H9 (cell line): Measurements from ENCODE around the gene CCDC81. TPM values are rescaled to one million over a fixed set of nuclear protein-coding genes. Genes with fewer than 3 reads are reported as not detected.

Source experiments
- DNase-seq: peaks from one replicate; pipeline ENCODE4 v3.0.0-alpha.2; 2017
- H2AFZ ChIP-seq: one replicate; pipeline ENCODE4 v1.6.1; 2013; ENCODE audit warnings: mild to moderate bottlenecking, low read length, control low read depth, moderate library complexity
- H2AK5ac ChIP-seq: 2 replicates; pipeline ENCODE4 v1.6.1; 2013; ENCODE audit warnings: low read length, control low read depth, mixed read lengths; ENCODE audit not compliant: insufficient read length
- H2BK120ac ChIP-seq: one replicate; pipeline ENCODE4 v1.6.1; 2013; ENCODE audit warnings: low read depth, mild to moderate bottlenecking, low read length, control low read depth, inconsistent platforms; ENCODE audit not compliant: poor library complexity, severe bottlenecking
- H2BK12ac ChIP-seq: 2 replicates; pipeline ENCODE4 v1.6.1; 2013; ENCODE audit warnings: low read length, control low read depth, mixed read lengths, low read depth; ENCODE audit not compliant: insufficient read length
- H2BK15ac ChIP-seq: 2 replicates; pipeline ENCODE4 v1.6.1; 2013; ENCODE audit warnings: low read depth, low read length, control low read depth
- H2BK20ac ChIP-seq: one replicate; pipeline ENCODE4 v1.6.1; 2013; ENCODE audit warnings: low read depth, mild to moderate bottlenecking, low read length, control low read depth, inconsistent platforms; ENCODE audit not compliant: poor library complexity, severe bottlenecking
- H2BK5ac ChIP-seq: 2 replicates; pipeline ENCODE4 v1.6.1; 2013; ENCODE audit warnings: low read length, control low read depth, mixed read lengths; ENCODE audit not compliant: insufficient read length
- H3K14ac ChIP-seq: 2 replicates; pipeline ENCODE4 v1.6.1; 2013; ENCODE audit warnings: low read length, control low read depth; ENCODE audit not compliant: insufficient read depth
- H3K18ac ChIP-seq: 2 replicates; pipeline ENCODE4 v1.6.1; 2013; ENCODE audit warnings: low read depth, mild to moderate bottlenecking, mixed read lengths, low read length, control low read depth; ENCODE audit not compliant: insufficient read length
- H3K23ac ChIP-seq: 2 replicates; pipeline ENCODE4 v1.6.1; 2013; ENCODE audit warnings: low read length, control low read depth, mixed read lengths, low read depth; ENCODE audit not compliant: insufficient read length
- H3K23me2 ChIP-seq: 2 replicates; pipeline ENCODE4 v1.6.1; 2013; ENCODE audit warnings: low read depth, mild to moderate bottlenecking, mixed read lengths, low read length, control low read depth; ENCODE audit not compliant: insufficient read length, poor library complexity, severe bottlenecking
- H3K27ac ChIP-seq: 2 replicates; pipeline ENCODE4 v1.5.1; 2013; ENCODE audit warnings: low read length, control low read depth, mixed read lengths, low read depth; ENCODE audit not compliant: insufficient read length
- H3K27me3 ChIP-seq: 2 replicates; pipeline ENCODE4 v1.6.1; 2013; ENCODE audit warnings: low read length, control low read depth, inconsistent platforms; ENCODE audit not compliant: insufficient read depth
- H3K4ac ChIP-seq: 2 replicates; pipeline ENCODE4 v1.6.1; 2013; ENCODE audit warnings: low read depth, mild to moderate bottlenecking, control low read depth, inconsistent platforms, low read length, moderate library complexity
- H3K4me1 ChIP-seq: 2 replicates; pipeline ENCODE4 v1.6.1; 2013; ENCODE audit warnings: low read length, control low read depth, inconsistent platforms; ENCODE audit not compliant: insufficient read depth
- H3K4me2 ChIP-seq: 2 replicates; pipeline ENCODE4 v1.6.1; 2013; ENCODE audit warnings: low read length, control low read depth, mixed read lengths; ENCODE audit not compliant: insufficient read length, insufficient read depth
- H3K56ac ChIP-seq: 2 replicates; pipeline ENCODE4 v1.6.1; 2013; ENCODE audit warnings: low read depth, mild to moderate bottlenecking, mixed read lengths, low read length, control low read depth; ENCODE audit not compliant: insufficient read length
- H3K79me1 ChIP-seq: 2 replicates; pipeline ENCODE4 v1.6.1; 2013; ENCODE audit warnings: low read depth, mild to moderate bottlenecking, moderate library complexity, low read length, control low read depth, inconsistent platforms; ENCODE audit not compliant: insufficient read depth, poor library complexity, severe bottlenecking
- H3K79me2 ChIP-seq: 2 replicates; pipeline ENCODE4 v1.6.1; 2013; ENCODE audit warnings: low read length, control low read depth, inconsistent platforms; ENCODE audit not compliant: insufficient read depth
- H3K9ac ChIP-seq: 2 replicates; pipeline ENCODE4 v1.6.1; 2013; ENCODE audit warnings: low read length, control low read depth, mixed read lengths; ENCODE audit not compliant: insufficient read length; ENCODE audit errors: extremely low read depth
- H3K9me3 ChIP-seq: one replicate; pipeline ENCODE4 v1.6.1; 2013; ENCODE audit warnings: low read depth, low read length, inconsistent platforms; ENCODE audit not compliant: control insufficient read depth
- H3T11ph ChIP-seq: one replicate; pipeline ENCODE4 v1.6.1; 2013; ENCODE audit warnings: mild to moderate bottlenecking, low read length, control low read depth, inconsistent platforms
- H4K20me1 ChIP-seq: one replicate; pipeline ENCODE4 v1.6.1; 2013; ENCODE audit not compliant: control insufficient read depth, insufficient read length, insufficient read depth
- H4K5ac ChIP-seq: 2 replicates; pipeline ENCODE4 v1.6.1; 2013; ENCODE audit warnings: low read depth, mild to moderate bottlenecking, mixed read lengths, low read length, control low read depth; ENCODE audit not compliant: insufficient read length
- H4K8ac ChIP-seq: replicated peaks from 2 replicates; pipeline ENCODE4 v1.6.1; 2013; ENCODE audit warnings: low read length, control low read depth, mixed read lengths, low read depth; ENCODE audit not compliant: insufficient read length
- H4K91ac ChIP-seq: 2 replicates; pipeline ENCODE4 v1.6.1; 2013; ENCODE audit warnings: low read depth, mild to moderate bottlenecking, moderate library complexity, mixed read lengths, low read length, control low read depth; ENCODE audit not compliant: insufficient read length
- H3K27ac Mint-ChIP-seq, 3 experiments: 2 replicates in 2 of 3; 3 replicates in 1 of 3; pipeline ENCODE4 v1.8.0; 2020 to 2021; ENCODE audit warnings: mixed read lengths in 3 of 3, mild to moderate bottlenecking in 1 of 3, moderate library complexity in 1 of 3
- H3K27me3 Mint-ChIP-seq: 2 replicates; pipeline ENCODE4 v1.8.0; 2021; ENCODE audit warnings: low read depth, mild to moderate bottlenecking, moderate library complexity, mixed read lengths
- H3K36me3 Mint-ChIP-seq, 3 experiments: 2 replicates in 2 of 3; 3 replicates in 1 of 3; pipeline ENCODE4 v1.8.0; 2020 to 2021; ENCODE audit warnings: low read depth in 3 of 3, mixed read lengths in 3 of 3; ENCODE audit not compliant: insufficient read depth in 1 of 3
- H3K4me1 Mint-ChIP-seq, 2 experiments: 2 replicates each; pipeline ENCODE4 v1.8.0; 2020; ENCODE audit warnings: mixed read lengths in 2 of 2
- H3K4me3 Mint-ChIP-seq, 2 experiments: 2 replicates in 1 of 2; 3 replicates in 1 of 2; pipeline ENCODE4 v1.8.0; 2020 to 2021; ENCODE audit warnings: mild to moderate bottlenecking in 2 of 2, mixed read lengths in 2 of 2, moderate library complexity in 1 of 2
- H3K9me3 Mint-ChIP-seq, 2 experiments: 2 replicates in 1 of 2; 3 replicates in 1 of 2; pipeline ENCODE4 v1.8.0; 2020; ENCODE audit warnings: mild to moderate bottlenecking in 2 of 2, mixed read lengths in 2 of 2, moderate library complexity in 1 of 2
- WGBS: extraction: QIAGEN DNeasy Blood & Tissue Kit; methylation state at CpG from one replicate; pipeline ENCODE4 v1.1.7; 2013; ENCODE audit warnings: missing lambda C conversion rate, low lambda C conversion rate, mixed read lengths; ENCODE audit not compliant: insufficient read length; ENCODE audit errors: extremely low coverage; 5-methylcytosine and 5-hydroxymethylcytosine counted together
- total RNA-seq: library from RNA; stranded (reverse); gene quantifications from 2 replicates; pipeline ENCODE4 v1.2.1, GENCODE V29; 2021
- TF ChIP-seq, protein P1 (sequence below): fragments of 200-600 bp; sonication (generic); conservative IDR thresholded peaks from 3 replicates; pipeline ENCODE4 v1.8.0; 2021; ENCODE audit warnings: antibody characterized with exemption, mild to moderate bottlenecking

The CCDC81 gene
- total RNA-seq, 1 experiment from 2014 or later: 0.52 TPM

GRCh38 chr11:86418513-86418912, 43.8 kb downstream of the CCDC81 start:
- H2AFZ ChIP-seq: no peak overlapping the region
- Mint-ChIP-seq H3K27me3 (no peaks in the 10 kb centered on the region), H3K4me3 (no peak overlapping the region), H3K4me1 (peaks cover 7 to 14% of the 10 kb centered on the region in 2 experiments), H3K36me3 (no peaks in the 10 kb centered on the region), H3K27ac (no peak overlapping the region), H3K9me3 (no peaks in the 10 kb centered on the region)
- H3K18ac ChIP-seq: no peak overlapping the region
- H3K23me2 ChIP-seq: no peaks in the 10 kb centered on the region
- no peak overlapping the region for H4K91ac ChIP-seq
- TF ChIP-seq, protein P1, sequence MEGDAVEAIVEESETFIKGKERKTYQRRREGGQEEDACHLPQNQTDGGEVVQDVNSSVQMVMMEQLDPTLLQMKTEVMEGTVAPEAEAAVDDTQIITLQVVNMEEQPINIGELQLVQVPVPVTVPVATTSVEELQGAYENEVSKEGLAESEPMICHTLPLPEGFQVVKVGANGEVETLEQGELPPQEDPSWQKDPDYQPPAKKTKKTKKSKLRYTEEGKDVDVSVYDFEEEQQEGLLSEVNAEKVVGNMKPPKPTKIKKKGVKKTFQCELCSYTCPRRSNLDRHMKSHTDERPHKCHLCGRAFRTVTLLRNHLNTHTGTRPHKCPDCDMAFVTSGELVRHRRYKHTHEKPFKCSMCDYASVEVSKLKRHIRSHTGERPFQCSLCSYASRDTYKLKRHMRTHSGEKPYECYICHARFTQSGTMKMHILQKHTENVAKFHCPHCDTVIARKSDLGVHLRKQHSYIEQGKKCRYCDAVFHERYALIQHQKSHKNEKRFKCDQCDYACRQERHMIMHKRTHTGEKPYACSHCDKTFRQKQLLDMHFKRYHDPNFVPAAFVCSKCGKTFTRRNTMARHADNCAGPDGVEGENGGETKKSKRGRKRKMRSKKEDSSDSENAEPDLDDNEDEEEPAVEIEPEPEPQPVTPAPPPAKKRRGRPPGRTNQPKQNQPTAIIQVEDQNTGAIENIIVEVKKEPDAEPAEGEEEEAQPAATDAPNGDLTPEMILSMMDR: no peak
- H4K5ac ChIP-seq: no peak overlapping the region
- WGBS: 100% methylated on average over 2 of the region's 3 CpGs
- H3T11ph ChIP-seq: no peak overlapping the region
- H4K8ac ChIP-seq: no peak overlapping the region
- no peak overlapping the region for H2BK12ac ChIP-seq
- no peaks in the 10 kb centered on the region for H3K27me3 ChIP-seq
- no peaks in the 10 kb centered on the region for H3K4me1 ChIP-seq
- no peak overlapping the region for H2BK120ac ChIP-seq
- no peak for DNase-seq
- no peak overlapping the region for H3K4ac ChIP-seq
- H3K56ac ChIP-seq: no peak overlapping the region
- H3K14ac ChIP-seq: no peak overlapping the region
- H2AK5ac ChIP-seq: no peak overlapping the region
- H3K27ac ChIP-seq: no peak overlapping the region
- no peak overlapping the region for H2BK15ac ChIP-seq
- no peaks in the 10 kb centered on the region for H3K79me2 ChIP-seq
- no peak overlapping the region for H3K23ac ChIP-seq
- H4K20me1 ChIP-seq: no peaks in the 10 kb centered on the region
- no peaks in the 10 kb centered on the region for H3K9me3 ChIP-seq
- H2BK5ac ChIP-seq: no peak overlapping the region
- H3K9ac ChIP-seq: no peak overlapping the region
- H2BK20ac ChIP-seq: no peak overlapping the region
- no peak overlapping the region for H3K4me2 ChIP-seq
- H3K79me1 ChIP-seq: no peaks in the 10 kb centered on the region
